SH-SY5Y (cell line): Measurements from ENCODE around the gene FAM161A.

Experiments
- GATA2 ChIP-seq: IDR thresholded peaks from 2 replicates; pipeline ENCODE4 v1.6.1; 2011; ENCODE audit warnings: mild to moderate bottlenecking, low read depth, low read length
- GATA3 ChIP-seq: IDR thresholded peaks from 2 replicates; pipeline ENCODE4 v1.6.1; 2011; ENCODE audit warnings: low read depth, mild to moderate bottlenecking, low read length, moderate library complexity

DNA sequence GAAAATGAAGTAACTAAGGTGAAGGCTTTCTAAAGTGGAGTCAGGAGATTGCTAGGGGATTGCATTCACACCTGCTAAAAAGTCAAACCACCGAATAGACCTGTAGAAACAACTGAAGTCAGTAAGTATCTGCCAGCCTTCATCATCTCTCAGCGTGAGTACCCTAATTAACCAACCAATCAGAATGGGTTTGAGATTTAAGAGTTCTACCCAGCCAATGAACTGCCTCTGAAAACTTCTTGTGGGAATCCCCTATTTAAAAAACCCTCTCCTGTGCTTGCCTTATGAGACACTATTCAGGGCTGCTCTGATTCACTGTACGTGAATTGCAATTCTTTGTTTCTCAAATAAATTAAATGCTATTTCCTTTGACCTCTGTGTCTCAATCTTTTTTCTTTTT, 3.4 kb upstream of the FAM161A start:
- TF ChIP-seq GATA2 (no peak), GATA3 (no peak)
